ENCODE measurements around the gene ATRN. TPM values are rescaled to one million over a fixed set of nuclear protein-coding genes. Genes with fewer than 3 reads are reported as not detected.

Gene ATRN
- total RNA-seq, 1 experiment from 2014 or later: 26.1 TPM

DNA sequence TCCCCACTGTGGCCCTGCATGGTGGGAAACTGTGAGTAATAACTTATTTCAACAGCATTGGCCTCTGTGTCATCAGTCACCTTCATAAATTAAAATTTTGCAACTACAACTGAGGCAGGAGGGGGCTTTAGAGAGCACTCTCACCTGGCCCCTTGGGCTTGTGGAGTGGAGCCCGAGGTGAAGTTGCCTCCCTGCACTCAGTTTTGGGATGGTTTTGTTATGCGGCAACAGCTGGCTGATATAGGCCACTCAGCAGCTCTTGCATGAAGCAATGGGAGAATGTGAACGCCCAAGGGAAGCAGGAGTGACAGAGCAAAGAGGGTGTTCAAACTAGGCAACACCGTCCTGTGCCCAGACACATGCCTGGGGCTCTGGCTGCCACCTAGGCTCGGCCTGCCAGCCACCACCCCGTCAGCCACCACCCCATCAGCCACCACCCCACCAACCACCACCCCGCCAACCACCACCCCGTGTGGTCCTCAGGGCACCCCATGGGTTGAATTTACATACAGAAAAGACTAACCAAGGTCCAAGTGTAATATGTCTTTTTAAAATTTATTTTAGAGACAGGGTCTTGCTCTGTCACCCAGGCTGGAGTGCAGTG is 196.7 kb downstream of the ATRN start:
- Histone ChIP-seq H3K36me3 (ENCODE audit: low read depth, low read length) (no peaks in the 10 kb centered on the region), H3K4me2 (ENCODE audit: low read length) (no peak overlapping the region), H3K4me1 (ENCODE audit: insufficient read depth, low read length) (no peaks in the 10 kb centered on the region), H3K9me2 (replicated peaks; ENCODE audit: low read length) (no peaks in the 10 kb centered on the region), H4K20me1 (ENCODE audit: low read length) (no peaks in the 10 kb centered on the region), H3F3A (ENCODE audit: low read length, unreplicated experiment) (no peaks in the 10 kb centered on the region), H3K27me3 (ENCODE audit: low read length) (peaks cover 12% of the 10 kb centered on the region), H3K9me3 (ENCODE audit: low read length) (no peaks in the 10 kb centered on the region), H3K79me2 (ENCODE audit: low read length) (no peaks in the 10 kb centered on the region), H3K4me3 (ENCODE audit: low read length) (no peak overlapping the region), H2AFZ (ENCODE audit: low read length) (no peak overlapping the region), H3K27ac (ENCODE audit: low read length) (no peak overlapping the region), H3K9ac (ENCODE audit: low read length) (no peak overlapping the region)
- BruUV-seq (replicated peaks): no TSS peak
- TF ChIP-seq EZH2phosphoT487 (IDR thresholded peaks at IDR 0.05; ENCODE audit: borderline replicate concordance, low read length): no peak
- TF ChIP-seq EZH2 (IDR thresholded peaks at IDR 0.05; ENCODE audit: low read length, unreplicated experiment): no peak
- TF ChIP-seq, protein P1, sequence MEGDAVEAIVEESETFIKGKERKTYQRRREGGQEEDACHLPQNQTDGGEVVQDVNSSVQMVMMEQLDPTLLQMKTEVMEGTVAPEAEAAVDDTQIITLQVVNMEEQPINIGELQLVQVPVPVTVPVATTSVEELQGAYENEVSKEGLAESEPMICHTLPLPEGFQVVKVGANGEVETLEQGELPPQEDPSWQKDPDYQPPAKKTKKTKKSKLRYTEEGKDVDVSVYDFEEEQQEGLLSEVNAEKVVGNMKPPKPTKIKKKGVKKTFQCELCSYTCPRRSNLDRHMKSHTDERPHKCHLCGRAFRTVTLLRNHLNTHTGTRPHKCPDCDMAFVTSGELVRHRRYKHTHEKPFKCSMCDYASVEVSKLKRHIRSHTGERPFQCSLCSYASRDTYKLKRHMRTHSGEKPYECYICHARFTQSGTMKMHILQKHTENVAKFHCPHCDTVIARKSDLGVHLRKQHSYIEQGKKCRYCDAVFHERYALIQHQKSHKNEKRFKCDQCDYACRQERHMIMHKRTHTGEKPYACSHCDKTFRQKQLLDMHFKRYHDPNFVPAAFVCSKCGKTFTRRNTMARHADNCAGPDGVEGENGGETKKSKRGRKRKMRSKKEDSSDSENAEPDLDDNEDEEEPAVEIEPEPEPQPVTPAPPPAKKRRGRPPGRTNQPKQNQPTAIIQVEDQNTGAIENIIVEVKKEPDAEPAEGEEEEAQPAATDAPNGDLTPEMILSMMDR (conservative IDR thresholded peaks at IDR 0.05; ENCODE audit: low read depth, low read length): no peak
- ATAC-seq (no peak), DNase-seq (no peak)
- ChIA-PET CTCF (no interaction called here), POLR2A (ENCODE audit: unreplicated experiment) (no interaction called here)
- intact Hi-C loops (cut with micrococcal nuclease): no loop called here

DNA sequence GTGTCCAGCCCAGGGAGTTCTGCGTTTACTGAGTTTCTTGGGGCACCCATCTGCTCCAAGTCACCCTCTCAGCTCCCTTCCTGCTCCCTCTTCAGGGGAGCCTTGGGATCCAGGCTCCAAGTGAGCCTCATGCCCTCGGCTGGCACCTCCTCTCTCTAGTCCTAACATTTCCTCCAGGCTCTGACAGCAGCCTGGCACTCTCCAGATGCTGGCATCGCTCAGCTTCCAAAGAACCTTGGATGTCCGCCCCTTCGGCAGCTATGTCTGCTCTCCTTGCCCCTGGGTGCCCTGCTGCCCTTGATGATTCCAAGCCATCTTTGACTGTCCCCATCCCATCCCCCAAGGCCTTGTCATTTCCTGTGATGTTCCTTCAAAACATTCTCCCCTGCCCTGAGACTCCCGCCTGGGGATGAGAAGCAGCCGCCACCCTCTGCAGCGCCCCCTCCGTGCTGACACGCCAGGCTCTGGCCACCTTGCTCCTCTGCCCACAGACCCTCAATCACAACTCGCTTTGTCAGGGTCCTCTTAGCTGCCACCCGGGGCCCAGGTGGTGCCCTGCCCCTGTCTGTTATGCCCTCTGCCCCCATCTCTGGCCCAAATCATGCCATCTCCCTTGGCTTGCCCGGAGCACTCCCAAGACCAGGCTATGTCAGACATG is 199.0 kb downstream of the ATRN start:
- intact Hi-C loops (cut with micrococcal nuclease): no loop called here
- POLR2A ChIA-PET (ENCODE audit: unreplicated experiment): no interaction called here

More for the DNA sequence above, 199.0 kb downstream of the ATRN start:
- H3K9me2 ChIP-seq (replicated peaks; ENCODE audit: low read length): no peaks in the 10 kb centered on the region
- ATAC-seq: no peak
- H3K9me3 ChIP-seq (ENCODE audit: low read length): no peaks in the 10 kb centered on the region
- H3F3A ChIP-seq (ENCODE audit: low read length, unreplicated experiment): no peaks in the 10 kb centered on the region
- no peak for DNase-seq
- no peaks in the 10 kb centered on the region for H4K20me1 ChIP-seq (ENCODE audit: low read length)
- BruUV-seq (replicated peaks): no TSS peak
- peaks cover 32% of the 10 kb centered on the region for H3K27me3 ChIP-seq (ENCODE audit: low read length)
- H3K36me3 ChIP-seq (ENCODE audit: low read depth, low read length): no peaks in the 10 kb centered on the region
- H2AFZ ChIP-seq (ENCODE audit: low read length): no peak overlapping the region
- H3K4me2 ChIP-seq (ENCODE audit: low read length): no peak overlapping the region
- H3K27ac ChIP-seq (ENCODE audit: low read length): no peak overlapping the region
- no peaks in the 10 kb centered on the region for H3K79me2 ChIP-seq (ENCODE audit: low read length)
- CTCF ChIA-PET: no interaction called here
- no peak overlapping the region for H3K4me3 ChIP-seq (ENCODE audit: low read length)
- no peak overlapping the region for H3K9ac ChIP-seq (ENCODE audit: low read length)
- H3K4me1 ChIP-seq (ENCODE audit: insufficient read depth, low read length): no peaks in the 10 kb centered on the region
- TF ChIP-seq, protein P1 (conservative IDR thresholded peaks at IDR 0.05; ENCODE audit: low read depth, low read length): no peak
- TF ChIP-seq EZH2phosphoT487 (IDR thresholded peaks at IDR 0.05; ENCODE audit: borderline replicate concordance, low read length): no peak
- TF ChIP-seq EZH2 (IDR thresholded peaks at IDR 0.05; ENCODE audit: low read length, unreplicated experiment): no peak

Measured in PC-3 (cell line).